Central memory CD4-positive, alpha-beta T cell (primary cell): ENCODE measurements around the gene TATDN3.
A peak's percentile ranks its signal among the peaks of the same experiment; 100 is the strongest.
"Not testable (repeated sequence)": the region's sequence is repeated elsewhere in the genome, so short reads cannot be mapped to it uniquely, and the experiment has no call there.

Source experiments
- DNase-seq: peaks from one replicate; pipeline ENCODE4 v3.0.0; 2022
- total RNA-seq, 3 experiments: gene quantifications; one replicate each; lab custom pipeline; 2026; lab: John Stamatoyannopoulos, UW

TATDN3 gene, protein sequence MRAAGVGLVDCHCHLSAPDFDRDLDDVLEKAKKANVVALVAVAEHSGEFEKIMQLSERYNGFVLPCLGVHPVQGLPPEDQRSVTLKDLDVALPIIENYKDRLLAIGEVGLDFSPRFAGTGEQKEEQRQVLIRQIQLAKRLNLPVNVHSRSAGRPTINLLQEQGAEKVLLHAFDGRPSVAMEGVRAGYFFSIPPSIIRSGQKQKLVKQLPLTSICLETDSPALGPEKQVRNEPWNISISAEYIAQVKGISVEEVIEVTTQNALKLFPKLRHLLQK
- total RNA-seq: 12.5 to 16.0 (median 14.3) reads per million in 3 experiments

DNA sequence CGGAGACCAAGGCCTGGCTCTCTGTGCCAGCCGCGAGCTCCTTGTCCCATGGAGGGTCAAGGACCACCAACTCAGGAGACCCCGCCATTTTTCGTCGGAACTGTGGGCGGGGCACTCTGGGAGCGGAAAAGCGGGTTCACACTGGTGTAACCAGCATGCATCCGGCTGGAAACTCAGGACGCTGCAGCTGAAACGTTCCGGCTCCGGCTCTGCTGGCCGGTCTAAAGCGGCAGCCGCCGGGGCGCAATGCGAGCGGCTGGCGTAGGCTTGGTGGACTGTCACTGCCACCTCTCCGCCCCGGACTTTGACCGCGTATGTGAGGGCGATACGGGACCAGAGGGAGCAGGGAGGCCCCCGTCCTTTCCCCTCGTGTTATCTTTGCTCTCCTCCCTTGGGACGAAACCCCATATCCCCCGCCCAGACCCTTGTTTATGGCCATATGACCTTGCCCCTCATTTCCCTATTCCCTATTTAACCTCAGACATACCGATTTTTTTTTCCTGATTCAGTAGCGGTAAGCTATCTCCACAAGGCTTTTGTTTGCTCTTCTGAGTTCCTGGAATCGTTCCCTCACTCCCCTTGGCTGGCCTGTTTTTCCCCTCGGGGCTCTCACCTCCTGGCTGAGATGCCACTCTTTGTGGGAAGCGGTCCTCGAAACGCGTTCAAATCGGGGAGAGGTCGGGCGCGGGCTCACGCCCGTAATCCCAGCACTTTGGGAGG lies at the start of gene TATDN3, which contains the start of gene NSL1:
TSS of gene TATDN3 (plus strand) at position 219 of the 720 bp plus-strand sequence. CDS start at position 247, 28 bp downstream.
TSS of gene NSL1 (minus strand) at position 102 of the 720 bp plus-strand sequence. CDS start at position 88, 14 bp downstream.
- peak; percentile 85 for DNase-seq

DNA sequence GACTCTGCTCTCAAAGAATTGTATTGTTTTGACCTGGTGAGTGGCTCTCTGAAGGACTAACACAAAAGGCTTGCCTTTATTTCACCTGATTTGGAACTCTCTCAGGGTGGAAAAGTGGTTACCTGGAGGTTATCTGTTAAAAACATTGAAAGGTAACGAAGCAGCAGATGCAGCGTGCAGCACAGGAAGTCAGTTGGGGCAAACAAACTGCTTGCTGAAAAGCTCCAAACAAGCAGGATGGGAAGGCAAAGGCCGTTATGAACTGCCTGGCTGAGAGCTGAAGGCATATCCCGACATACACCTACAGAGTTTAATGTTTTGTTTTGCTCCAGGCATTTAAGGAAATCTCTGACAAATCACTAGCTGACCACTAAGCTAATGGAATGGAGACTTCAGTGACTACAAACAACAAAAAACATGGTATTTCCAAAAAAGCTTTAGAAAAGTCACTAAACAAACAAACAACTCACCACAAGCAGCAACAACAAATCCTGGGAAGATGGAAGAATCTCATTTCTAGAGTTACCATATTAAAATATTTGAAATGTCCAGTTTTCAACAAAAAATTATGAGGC lies 47.7 kb upstream of the TATDN3 start:
- DNase-seq: no peak

DNA sequence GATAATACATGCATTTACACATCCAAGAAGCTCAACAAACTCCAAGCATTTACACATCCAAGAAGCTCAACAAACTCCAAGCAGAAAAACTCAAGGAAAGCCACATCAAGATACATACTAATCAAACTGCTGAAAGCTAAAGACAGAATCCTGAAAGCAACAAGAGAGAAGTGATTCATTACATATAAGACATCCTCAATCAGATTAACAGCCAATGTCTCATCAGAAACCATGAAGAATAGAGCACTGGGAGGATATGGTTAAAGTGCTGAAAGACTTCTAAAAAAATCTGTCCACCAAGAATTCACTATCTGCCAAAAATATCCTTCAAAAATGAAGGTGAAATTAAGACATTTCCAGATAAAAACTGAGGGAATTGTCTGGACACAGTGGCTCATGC lies 46.4 kb upstream of the TATDN3 start:
- no peak for DNase-seq

DNA sequence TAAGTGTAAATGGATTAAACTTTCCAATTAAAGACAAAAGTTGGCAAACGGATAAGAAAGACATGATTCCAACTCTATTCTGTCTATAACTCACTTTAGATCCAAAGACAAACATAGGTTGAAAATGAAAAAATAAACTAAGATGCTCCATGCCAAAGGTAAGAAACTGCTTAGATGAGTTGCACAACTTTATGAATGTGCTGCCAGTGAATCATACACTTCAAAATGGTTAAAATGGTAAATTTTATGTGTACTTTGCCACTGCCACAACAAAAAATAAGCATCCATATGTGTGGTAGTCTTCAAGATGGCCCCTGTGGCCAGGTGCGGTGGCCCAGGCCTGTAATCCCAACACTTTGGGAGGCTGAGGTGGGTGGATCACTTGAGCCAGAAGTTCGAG lies 45.1 kb upstream of the TATDN3 start:
- no peak for DNase-seq

DNA sequence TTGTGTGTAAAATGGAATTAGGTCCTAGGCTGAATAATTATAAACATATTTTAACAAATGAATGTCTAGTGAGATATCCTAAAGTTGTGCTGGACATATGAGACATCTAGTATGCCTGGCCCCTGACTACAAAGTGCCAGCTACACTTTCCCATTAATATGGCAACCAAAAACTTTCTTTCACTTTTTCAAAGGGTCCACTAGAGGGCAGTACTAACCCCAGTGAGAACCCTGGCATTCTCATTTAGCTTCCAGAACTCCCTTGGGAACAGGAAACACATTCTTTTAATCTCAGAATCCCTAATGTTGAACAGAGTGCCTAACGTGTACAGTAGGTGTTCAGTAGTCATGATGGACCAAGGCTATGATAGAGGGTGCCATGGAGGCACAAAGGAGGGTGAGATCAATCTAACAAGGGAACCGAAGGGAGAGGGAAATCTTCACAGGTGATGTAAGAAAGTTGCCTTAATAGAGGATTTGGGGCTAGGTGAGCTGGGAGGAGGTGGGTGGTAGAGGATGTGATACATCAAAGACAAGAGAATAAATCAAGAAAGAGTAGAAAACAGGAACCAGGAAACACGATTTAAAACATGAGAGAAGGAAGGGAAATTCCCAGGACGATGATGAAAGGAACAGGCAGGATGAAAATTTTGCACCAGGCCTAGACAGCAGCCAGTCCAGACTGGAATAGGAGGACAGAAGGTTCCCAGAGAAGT lies 41.7 kb upstream of the TATDN3 start:
- no peak for DNase-seq

DNA sequence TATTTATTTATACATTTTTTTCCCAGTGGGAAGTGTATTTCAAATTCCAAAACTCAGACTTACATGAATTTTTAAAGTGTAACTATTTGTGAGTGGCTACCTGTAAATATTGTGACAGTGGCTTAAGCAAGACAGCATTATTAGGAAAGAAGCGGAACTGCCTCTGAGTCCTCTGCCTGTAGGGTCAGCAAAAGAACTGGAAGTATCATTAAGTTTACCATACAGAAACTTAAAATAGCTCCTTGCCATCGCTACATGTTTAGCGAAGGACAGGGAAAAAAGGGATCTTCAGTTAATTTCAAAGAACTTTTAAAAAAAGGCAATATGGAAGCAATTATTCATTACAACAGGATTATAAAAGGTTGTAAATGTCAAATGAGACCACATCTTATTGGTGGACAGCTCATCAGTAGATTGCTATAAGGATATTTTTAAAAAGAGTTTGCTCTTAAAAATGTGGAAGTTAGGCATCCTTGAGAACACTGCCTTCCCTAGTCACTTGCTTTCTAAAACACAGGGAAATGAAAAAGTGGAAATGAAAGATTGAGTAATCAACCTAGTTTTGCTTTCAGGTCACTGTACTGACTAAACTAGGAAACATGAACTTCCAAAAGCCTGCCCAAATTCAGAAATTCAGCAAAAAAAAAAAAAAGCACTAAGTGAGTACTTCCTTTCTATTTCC lies 39.3 kb upstream of the TATDN3 start:
- no peak for DNase-seq

DNA sequence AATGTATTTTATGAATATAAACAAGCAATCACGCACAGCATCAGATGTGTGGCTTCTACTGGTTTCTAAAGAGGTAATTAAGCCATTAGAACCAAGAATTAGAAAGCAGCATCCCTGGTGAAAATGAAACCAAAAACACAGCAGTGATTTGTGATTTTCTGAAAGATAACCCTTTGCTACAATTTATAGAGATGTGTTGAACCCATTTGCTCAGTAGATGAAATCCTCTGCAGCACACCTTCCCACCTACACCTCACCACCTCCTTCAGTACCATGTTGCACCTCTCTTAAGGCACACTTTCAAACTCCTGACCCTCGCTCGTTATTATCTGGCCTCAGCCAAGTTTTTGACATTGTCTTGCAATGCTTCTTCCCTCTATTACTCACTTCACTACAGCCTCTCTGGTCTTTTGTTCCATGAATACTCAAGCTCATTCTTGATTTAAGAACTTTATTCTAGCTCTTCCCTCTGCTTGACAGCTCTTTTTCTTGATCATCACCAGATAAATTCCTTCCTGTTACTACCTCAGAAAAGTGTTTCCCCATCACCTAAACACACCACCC lies 38.7 kb upstream of the TATDN3 start:
- no peak for DNase-seq

DNA sequence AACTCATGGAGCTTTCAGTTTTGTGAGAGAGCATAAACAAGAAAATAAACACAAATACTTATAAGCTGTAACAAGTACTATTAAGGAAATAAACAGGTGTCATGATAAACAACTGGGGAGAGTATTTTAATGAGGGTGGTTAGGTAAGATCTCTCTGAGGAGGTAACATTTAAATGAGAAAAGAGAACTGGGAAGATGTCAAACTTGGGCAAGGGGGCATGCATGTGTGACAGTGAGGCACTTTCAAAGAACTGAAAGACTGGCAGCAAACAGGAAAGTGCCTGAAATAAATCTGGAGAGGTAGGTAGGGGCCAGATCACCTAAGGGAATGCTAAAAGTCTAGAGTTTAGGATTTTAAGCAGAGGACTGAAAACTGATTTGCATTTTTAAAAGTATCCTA lies 37.9 kb upstream of the TATDN3 start:
- DNase-seq: no peak

DNA sequence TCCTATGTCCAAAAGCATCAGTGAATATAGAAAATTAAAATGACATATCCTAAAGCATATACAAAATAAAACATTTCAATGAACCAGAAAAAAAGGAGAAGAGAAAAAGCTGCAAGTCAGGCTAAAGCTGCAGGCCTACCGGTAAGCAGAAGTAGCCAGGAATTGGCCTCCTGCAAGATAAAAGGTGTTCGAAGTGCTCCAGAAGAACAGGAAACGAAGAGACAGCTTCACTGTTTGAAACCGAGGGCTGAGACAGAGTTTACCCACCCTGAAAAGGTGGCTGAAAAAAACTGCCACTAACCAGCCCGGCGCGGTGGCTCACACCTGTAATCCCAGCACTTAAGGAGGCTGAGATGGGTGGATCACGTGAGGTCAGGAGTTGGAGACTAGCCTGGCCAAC lies 37.5 kb upstream of the TATDN3 start:
- peak; percentile 14 for DNase-seq

DNA sequence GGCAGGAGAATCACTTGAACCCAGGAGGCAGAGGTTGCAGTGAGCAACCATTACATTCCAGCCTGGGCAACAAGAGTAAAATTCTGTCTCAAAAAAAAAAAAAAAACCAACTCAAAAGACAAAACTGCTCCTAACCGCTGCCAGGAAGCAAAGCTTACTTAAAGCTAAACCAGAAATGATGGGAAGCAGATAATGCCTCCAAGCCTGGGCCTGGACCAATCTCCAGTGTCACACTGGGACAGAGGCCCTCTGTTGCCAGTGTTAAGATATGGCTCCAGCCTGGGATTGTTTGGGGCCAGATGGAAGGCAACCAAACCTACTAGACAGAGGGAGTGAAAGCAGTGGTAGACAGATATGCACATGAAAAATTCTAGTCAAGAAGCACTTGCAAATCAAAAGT lies 37.0 kb upstream of the TATDN3 start:
- DNase-seq: no peak

DNA sequence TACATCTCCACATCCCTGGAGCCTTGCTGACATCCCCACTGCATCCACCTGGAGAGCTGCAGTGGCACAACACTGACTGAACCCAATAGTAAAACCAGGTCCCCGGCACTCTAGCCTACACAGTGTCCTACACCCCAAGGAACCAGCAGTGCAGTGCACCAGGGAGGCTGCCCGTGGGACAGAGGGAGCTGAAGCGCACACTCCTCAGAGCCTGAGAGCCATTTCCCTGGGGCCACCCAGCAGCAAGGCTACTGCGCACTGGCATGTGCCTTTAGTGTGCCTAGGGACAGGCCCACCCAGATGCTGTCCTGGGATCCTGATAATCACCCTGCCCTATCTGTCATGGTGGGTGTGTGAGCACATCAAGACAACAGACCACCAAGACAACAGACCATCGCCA lies 32.0 kb upstream of the TATDN3 start:
- no peak for DNase-seq

DNA sequence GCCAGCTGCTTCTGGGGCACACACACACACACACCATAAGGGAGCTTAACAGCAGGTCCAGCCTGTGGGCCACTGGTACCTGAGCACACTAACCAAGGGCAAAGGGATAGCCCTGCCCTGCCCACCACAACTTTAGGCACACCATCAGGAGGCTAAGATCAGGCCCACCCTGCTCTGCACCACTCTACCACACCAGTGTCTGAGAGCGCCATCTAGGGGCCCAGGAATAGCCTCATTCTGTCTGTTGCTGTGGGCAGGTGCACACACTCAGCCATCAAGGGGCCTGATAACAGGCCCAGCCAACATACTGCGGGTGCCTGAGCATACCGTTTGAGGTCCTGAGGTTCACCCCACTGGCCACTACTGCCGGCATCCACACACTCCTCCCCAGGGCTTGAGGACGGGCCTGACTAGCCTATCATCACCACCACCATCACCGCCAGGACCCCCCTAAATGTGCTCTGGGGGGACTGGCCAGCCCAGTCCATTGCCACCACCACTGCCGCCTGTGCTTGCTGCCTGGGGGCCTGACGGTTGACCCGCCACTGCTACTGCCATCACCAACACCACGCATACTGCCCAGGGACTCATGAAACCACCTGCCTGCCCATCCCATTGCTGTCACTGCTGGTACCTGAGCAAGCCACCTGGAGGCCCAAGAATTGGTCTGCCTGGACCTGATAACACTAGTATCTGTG lies 31.4 kb upstream of the TATDN3 start:
- peak; percentile 10 for DNase-seq

DNA sequence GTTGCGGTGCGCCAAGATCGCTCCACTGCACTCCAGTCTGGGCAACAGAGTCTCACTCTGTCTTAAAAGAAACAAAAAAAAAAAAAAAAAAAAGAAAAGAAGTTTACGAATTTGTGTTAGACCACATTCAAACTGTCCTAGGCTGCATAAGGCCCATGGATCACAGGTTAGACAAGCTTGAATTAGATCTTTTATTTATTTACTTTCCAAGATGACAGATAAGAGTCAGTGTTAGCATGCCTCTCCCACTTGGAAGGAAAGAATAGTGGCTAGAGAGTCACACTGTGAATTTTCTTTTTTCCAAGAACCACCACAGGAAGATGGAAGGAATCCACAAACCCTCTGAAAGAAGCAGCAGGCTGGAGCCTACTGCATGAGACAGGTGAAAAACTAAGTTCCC lies 29.5 kb upstream of the TATDN3 start:
- DNase-seq: no peak

DNA sequence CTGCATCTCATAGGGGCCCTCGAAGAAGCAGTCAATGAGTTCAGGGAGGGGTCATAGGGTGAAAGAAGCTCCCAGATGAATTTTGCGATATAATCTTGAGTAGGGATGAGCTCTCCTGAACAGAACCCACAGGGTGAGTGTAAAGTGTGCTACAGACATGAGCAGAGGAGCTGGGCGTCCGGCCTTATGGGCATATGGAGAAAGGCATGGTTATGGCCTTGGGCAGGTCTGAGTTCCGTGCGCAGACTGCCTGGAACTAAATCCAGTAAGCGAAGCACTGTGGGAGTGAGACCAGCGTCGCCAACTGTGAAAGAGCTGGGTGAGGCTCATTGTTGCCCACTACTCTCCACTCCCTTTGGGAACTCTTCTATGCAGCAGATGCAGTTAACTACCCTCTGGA lies 28.9 kb upstream of the TATDN3 start:
- DNase-seq: no peak

DNA sequence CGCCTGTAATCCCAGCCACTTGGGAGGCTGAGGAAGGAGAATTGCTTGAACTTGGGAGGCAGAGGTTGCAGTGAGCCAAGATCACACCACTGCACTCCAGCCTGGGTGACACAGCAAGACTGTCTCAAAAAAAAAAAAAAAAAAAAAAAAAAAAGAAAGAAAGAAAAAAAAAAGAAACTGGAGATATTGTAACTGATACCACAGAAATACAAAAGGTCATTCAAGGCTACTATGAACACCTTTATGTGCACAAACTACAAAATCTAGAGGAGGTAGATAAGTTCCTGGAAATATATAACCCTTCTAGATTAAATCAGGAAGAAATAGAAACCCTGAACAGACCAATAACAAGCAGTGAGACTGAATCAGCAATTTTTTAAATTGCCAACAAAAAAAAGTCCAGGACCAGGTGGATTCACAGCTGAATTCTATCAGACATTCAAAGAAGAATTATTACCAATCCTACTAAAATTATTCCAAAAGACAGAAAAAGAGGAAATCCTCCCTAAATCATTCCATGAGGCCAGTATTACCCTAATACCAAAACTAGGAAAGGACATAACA lies 26.9 kb upstream of the TATDN3 start:
- DNase-seq: not testable (repeated sequence)

DNA sequence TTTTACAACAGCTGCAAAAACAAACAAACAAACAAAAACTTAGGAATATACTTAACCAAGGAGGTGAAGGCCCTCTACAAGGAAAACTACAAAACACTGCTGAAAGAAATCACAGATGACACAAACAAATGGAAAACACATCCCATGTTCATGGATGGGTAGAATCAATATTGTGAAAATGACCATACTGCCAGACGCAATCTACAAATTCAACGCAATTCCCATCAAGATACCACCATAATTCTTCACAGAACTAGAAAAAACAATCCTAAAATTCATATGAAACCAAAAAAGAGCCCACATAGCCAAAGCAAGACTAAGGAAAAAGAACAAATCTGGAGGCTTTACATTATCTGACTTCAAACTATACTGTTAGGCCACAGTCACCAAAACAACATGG lies 24.9 kb upstream of the TATDN3 start:
- DNase-seq: not testable (repeated sequence)

DNA sequence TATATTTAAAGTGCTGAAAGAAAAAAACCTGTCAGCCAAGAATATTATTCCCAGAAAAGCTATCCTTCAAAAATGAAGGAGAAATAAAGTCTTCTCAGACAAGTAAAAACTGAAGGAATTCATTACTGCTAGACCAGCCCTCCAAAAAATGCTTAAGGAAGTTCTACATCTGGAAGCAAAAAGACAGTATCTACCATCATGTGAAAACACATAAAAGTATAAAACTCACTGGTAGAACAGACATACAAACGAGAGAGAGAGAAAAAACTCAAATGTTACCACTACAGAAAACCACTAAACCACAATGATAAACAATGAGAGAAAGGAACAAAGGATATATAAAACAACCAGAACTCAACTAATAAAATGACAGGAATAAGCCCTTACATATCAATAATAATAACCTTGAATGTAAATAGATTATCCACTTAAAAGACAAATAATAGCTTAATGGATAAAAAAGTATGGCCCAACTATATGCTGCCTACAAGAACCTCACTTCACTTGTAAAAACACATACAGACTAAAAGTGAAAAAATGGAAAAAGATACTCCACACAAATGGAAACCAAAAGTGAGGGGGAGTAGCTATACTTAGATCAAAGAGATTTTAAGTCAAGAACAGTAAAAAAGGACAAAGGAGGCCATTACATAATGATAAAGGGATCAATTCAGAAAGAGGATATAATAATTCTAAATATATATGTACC lies 22.1 kb upstream of the TATDN3 start:
- no peak for DNase-seq

DNA sequence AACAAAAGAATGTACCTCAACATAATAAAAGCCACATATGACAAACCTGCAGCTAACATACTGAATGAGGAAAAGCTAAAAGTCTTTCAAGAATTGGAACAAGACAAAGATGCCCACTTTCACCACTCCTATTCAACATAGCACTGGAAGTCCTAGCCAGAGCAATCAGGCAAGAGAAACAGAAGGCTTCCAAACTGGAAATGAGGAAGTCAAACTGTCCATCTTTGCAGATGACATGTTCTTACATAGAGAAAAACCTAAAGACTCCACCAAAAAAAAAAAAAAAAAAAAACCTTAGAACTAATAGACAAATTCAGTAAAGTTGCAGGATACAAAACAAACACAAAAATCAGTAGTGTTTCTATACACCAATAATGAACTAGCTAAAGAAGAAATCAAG lies 20.4 kb upstream of the TATDN3 start:
- no peak for DNase-seq

DNA sequence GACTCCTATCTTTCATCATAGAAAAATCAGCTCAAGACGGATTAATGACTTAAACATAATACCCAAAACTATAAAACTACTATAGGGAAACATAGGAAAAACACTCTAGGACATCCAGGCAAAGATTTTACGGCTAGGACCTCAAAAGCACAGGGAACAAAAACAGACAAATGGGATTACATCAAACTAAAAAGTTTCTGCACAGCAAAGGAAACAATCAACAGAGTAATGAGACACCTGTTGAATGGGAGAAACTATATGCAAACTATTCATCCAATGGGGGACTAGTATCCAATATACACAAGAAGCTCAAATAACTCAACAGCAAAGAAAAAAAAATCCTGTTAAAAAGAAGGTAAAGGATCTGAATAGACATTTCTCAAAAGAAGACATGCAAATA lies 18.7 kb upstream of the TATDN3 start:
- DNase-seq: no peak

DNA sequence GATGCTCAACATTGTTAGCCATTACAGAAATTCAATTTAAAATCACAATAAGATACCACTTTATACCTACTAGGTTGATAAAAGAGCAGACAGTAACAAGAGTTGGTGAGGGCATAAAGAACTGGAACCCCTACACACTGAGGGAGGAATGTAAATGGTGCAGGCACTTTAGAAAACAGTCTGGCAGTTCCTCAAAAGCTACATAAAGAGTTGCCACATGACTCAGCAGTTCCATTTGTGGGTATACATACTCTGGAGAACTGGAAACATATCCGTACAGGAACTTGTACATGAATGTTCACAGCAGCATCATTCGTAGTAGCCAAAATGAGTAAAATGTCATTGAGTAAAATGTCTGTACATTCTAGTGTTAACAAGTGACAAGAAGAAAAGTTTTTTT lies 17.1 kb upstream of the TATDN3 start:
- DNase-seq: no peak

DNA sequence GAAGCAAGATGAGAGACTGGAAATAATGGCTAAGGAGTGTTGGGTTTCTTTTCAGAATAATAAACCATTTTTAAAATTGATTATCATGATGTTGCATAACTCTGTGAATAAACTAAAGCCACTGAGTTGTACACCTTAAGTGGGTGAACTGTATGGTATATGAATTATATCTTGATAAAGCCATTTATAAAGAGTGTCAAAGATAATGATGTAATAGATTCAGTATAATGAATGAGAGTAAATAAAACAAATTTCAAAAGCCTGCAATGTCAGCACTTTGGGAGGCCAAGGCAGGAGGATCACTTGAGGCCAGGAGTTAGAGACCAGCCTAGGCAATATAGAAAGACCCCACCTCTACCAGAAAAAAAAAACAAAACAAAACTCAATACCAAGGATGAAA lies 16.5 kb upstream of the TATDN3 start:
- no peak for DNase-seq
